NCI-H82 treated with DMSO at 0.1 percent for 48 hours (cell line): ENCODE measurements around the gene WDR83.
"Not testable (repeated sequence)": the region's sequence is repeated elsewhere in the genome, so short reads cannot be mapped to it uniquely, and the experiment has no call there.

Experiments
- DNase-seq: peaks from one replicate; lab custom pipeline; 2025; ENCODE audit not compliant: unreplicated experiment; lab: John Stamatoyannopoulos, UW

Gene WDR83

GRCh38 chr19:12666265-12667048 lies at the start of gene WDR83, which contains the start of gene MAN2B1:
WDR83 (plus strand) TSS chr19:12666807; CDS start chr19:12669791, 2,984 bp downstream.
MAN2B1 (minus strand) TSS chr19:12666742; CDS start chr19:12666701, 41 bp downstream.
- DNase-seq = peak; percentile 71

- no peak for DNase-seq
Measured at GRCh38 chr19:12617646-12618045, 49.0 kb upstream of the WDR83 start.

- not testable (repeated sequence) for DNase-seq
Measured at GRCh38 chr19:12621253-12622024, 45.2 kb upstream of the WDR83 start.

- no peak for DNase-seq
Measured at GRCh38 chr19:12623361-12624031, 43.1 kb upstream of the WDR83 start.

- no peak for DNase-seq
Measured at GRCh38 chr19:12626958-12627357, 39.6 kb upstream of the WDR83 start.

- DNase-seq = no peak
Measured at GRCh38 chr19:12628040-12629022, 38.3 kb upstream of the WDR83 start.

- DNase-seq = no peak
Measured at GRCh38 chr19:12629215-12629614, 37.4 kb upstream of the WDR83 start.

- DNase-seq = no peak
Measured at GRCh38 chr19:12636631-12637030, 30.0 kb upstream of the WDR83 start.

GRCh38 chr19:12638611-12639182 lies 27.9 kb upstream of the WDR83 start:
- no peak for DNase-seq

GRCh38 chr19:12639901-12640613 lies 26.6 kb upstream of the WDR83 start:
- peak; percentile 72 for DNase-seq

GRCh38 chr19:12641456-12641855 lies 25.2 kb upstream of the WDR83 start:
- no peak for DNase-seq

GRCh38 chr19:12642506-12642905 lies 24.1 kb upstream of the WDR83 start:
- no peak for DNase-seq

- not testable (repeated sequence) for DNase-seq
Measured at GRCh38 chr19:12643716-12644115, 22.9 kb upstream of the WDR83 start.

GRCh38 chr19:12646551-12646950 lies 20.1 kb upstream of the WDR83 start:
- no peak for DNase-seq

GRCh38 chr19:12647047-12647446 lies 19.6 kb upstream of the WDR83 start:
- DNase-seq = no peak

GRCh38 chr19:12647490-12648071 lies 19.0 kb upstream of the WDR83 start:
- no peak for DNase-seq

- no peak for DNase-seq
Measured at GRCh38 chr19:12648088-12648487, 18.5 kb upstream of the WDR83 start.

GRCh38 chr19:12649941-12650340 lies 16.7 kb upstream of the WDR83 start:
- no peak for DNase-seq

GRCh38 chr19:12652219-12652618 lies 14.4 kb upstream of the WDR83 start:
- DNase-seq = no peak
